Stomach (tissue), 9 donors: ENCODE measurements around the gene BRWD1. TPM values are rescaled to one million over a fixed set of nuclear protein-coding genes. Genes with fewer than 3 reads are reported as not detected.
"Not testable (repeated sequence)": the region's sequence is repeated elsewhere in the genome, so short reads cannot be mapped to it uniquely, and the experiment has no call there.

Source experiments
- DNase-seq, 2 donors: peaks; one replicate each; pipeline versions ENCODE4 v3.0.0 to v3.0.0-alpha.2; 2013 to 2019
- H3K27ac ChIP-seq, 5 donors: fragments of 200-600 bp in 4 of 5; sonication (generic) in 4 of 5; one replicate each; pipeline ENCODE4 v1.5.1; 2013 to 2019; ENCODE audit warnings: mild to moderate bottlenecking in 1 of 5, moderate library complexity in 1 of 5
- H3K27me3 ChIP-seq, 3 donors: fragments of 200-600 bp; sonication (generic); one replicate each; pipeline ENCODE4 v1.5.1; 2017 to 2019; ENCODE audit warnings: mixed run types in 1 of 3
- H3K36me3 ChIP-seq, 4 donors: fragments of 200-600 bp; sonication (generic); 1 replicate in 3 of 4; 2 replicates in 1 of 4; pipeline ENCODE4 v1.5.1; 2016 to 2019
- H3K4me1 ChIP-seq, 4 donors: fragments of 200-600 bp; sonication (generic); one replicate each; pipeline ENCODE4 v1.5.1; 2016 to 2019
- H3K4me3 ChIP-seq, 4 donors: fragments of 200-600 bp; sonication (generic) in 3 of 4; one replicate each; pipeline ENCODE4 v1.5.1; 2016 to 2019; ENCODE audit warnings: mild to moderate bottlenecking in 1 of 4
- H3K9me3 ChIP-seq, 4 donors: fragments of 200-600 bp; sonication (generic); one replicate each; pipeline ENCODE4 v1.5.1; 2016 to 2019
- EP300 ChIP-seq: sonication (generic); formaldehyde crosslinking; IDR thresholded peaks from one replicate; pipeline ENCODE4 v1.6.1; 2017; ENCODE audit warnings: antibody characterized with exemption
- POLR2A ChIP-seq, 4 donors: fragments of 450-650 bp; IDR thresholded peaks; one replicate each; pipeline ENCODE4 v1.6.1; 2016; ENCODE audit warnings: antibody characterized with exemption in 4 of 4, control low read depth in 2 of 4, mild to moderate bottlenecking in 1 of 4, moderate library complexity in 1 of 4
- POLR2AphosphoS5 ChIP-seq, 3 donors: sonication (generic); formaldehyde crosslinking; IDR thresholded peaks; one replicate each; pipeline ENCODE4 v1.6.1; 2016; ENCODE audit warnings: antibody characterized with exemption in 3 of 3
- WGBS, 5 donors: extraction: QIAGEN DNeasy Blood & Tissue Kit in 3 of 5; methylation state at CpG; one replicate each; pipeline versions ENCODE4 v1.1.5 to v1.1.7; 2013 to 2018; 5-methylcytosine and 5-hydroxymethylcytosine counted together
- intact Hi-C: fragments of 100-400 bp; cut with DNase I; formaldehyde crosslinking; loops from one replicate; pipeline ENCODE4 v1.15.1; 2023; ENCODE audit warnings: low total_unique reads
- polyA plus RNA-seq, 3 donors: library from polyadenylated mRNA; stranded (reverse); fragments of 200-250 nt; gene quantifications; one replicate each; pipeline ENCODE4 v1.2.3, GENCODE V29; 2013
- total RNA-seq, 5 donors: library from RNA; depleted of rRNA; stranded (reverse); fragments of >200 nt; gene quantifications; one replicate each; pipeline versions ENCODE4 v1.1.0 to v1.2.3, GENCODE V29; 2014 to 2016
- TF ChIP-seq, protein P1 (sequence below), 7 experiments: fragments of 450-650 bp in 4 of 7; fragments of 200-600 bp in 3 of 7; sonication (generic) in 3 of 7; IDR thresholded peaks; one replicate each; pipeline ENCODE4 v1.5.1; 2016 to 2019; ENCODE audit warnings: antibody characterized with exemption in 7 of 7, control low read depth in 2 of 7, mild to moderate bottlenecking in 1 of 7
- donor health status: healthy with polysubstance abuse.
- donor health status: Bipolar disorder and iron deficiency.
- donor health status: healthy.

BRWD1 gene
- total and polyA plus RNA-seq, 8 donors, result 5.9 to 216 (median 56.9) TPM

DNA sequence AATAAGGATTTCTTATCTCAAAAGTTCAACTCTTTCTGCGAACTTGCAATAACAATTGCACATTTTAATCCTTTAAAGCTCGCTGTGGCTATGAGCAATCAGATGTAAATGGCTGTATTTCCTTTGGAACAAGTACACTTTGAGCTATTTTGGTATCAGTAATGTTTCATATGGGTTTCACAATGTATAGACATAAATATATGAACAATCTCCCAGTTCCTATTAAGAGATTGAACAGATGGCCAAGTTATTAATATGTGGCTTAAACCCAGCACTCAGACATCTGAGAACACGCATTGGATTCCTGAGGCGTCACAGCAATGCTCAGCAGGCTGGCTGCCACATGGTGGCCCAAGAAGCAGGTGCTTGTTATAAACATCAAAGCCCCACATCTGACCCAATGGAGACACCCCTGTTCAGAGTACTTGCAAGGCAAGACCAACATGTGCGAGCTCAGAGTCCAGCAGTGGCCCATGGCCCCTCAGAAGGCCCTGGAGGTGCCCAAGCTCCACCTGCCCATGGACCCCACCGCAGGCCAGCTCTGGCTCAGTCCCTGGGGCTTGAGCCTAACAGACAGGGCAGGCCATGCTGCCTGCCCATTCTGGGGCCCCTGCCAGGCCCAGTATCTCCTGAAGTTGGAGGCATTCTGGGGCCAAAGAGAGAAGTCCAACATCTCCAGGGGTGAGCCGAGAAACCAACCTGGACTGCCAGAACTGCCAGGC lies 153.9 kb downstream of the BRWD1 start:
- no peak overlapping the region for H3K27ac ChIP-seq
- H3K4me3 ChIP-seq, result no peak overlapping the region
- TF ChIP-seq, protein P1, sequence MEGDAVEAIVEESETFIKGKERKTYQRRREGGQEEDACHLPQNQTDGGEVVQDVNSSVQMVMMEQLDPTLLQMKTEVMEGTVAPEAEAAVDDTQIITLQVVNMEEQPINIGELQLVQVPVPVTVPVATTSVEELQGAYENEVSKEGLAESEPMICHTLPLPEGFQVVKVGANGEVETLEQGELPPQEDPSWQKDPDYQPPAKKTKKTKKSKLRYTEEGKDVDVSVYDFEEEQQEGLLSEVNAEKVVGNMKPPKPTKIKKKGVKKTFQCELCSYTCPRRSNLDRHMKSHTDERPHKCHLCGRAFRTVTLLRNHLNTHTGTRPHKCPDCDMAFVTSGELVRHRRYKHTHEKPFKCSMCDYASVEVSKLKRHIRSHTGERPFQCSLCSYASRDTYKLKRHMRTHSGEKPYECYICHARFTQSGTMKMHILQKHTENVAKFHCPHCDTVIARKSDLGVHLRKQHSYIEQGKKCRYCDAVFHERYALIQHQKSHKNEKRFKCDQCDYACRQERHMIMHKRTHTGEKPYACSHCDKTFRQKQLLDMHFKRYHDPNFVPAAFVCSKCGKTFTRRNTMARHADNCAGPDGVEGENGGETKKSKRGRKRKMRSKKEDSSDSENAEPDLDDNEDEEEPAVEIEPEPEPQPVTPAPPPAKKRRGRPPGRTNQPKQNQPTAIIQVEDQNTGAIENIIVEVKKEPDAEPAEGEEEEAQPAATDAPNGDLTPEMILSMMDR (IDR thresholded peaks at IDR 0.05), result no peak
- TF ChIP-seq POLR2A (IDR thresholded peaks at IDR 0.05) (no peak), POLR2AphosphoS5 (IDR thresholded peaks at IDR 0.05) (no peak), EP300 (no peak)
- peaks cover 0 to 17% (median 10%) of the 10 kb centered on the region in 4 donors for H3K9me3 ChIP-seq
- H3K36me3 ChIP-seq, result no peaks in the 10 kb centered on the region
- intact Hi-C loops, result no loop called here
- peak in 1 of 2 donors; percentile 34 for DNase-seq
- no peaks in the 10 kb centered on the region for H3K27me3 ChIP-seq
- H3K4me1 ChIP-seq, result peaks cover 0 to 11% (median 3%) of the 10 kb centered on the region in 4 donors
- 68 to 87% (median 77%) methylated on average over 5 to 7 of the region's 7 CpGs for whole genome bisulfite sequencing, 5 donors

DNA sequence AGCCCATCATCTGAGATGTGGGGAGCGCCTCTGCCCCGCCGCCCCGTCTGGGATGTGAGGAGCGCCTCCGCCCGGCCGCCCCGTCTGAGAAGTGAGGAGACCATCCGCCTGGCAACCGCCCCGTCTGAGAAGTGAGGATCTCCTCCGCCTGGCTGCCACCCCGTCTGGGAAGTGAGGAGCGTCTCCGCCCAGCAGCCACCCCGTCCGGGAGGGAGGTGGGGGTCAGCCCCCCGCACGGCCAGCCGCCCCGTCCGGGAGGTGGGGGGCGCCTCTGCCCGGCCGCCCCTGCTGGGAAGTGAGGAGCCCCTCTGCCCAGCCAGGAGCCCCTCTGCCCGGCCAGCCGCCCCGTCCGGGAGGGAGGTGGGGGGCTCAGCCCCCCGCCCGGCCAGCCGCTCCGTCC lies 156.2 kb downstream of the BRWD1 start:
- DNase-seq, H3K27ac ChIP-seq, H3K27me3 ChIP-seq, intact Hi-C loops, H3K4me3 ChIP-seq, H3K9me3 ChIP-seq, H3K36me3 ChIP-seq: not testable (repeated sequence)
- H3K4me1 ChIP-seq, result peaks cover 0 to 11% (median 3%) of the 10 kb centered on the region in 4 donors
- WGBS, 5 donors, result 94 to 100% (median 96%) methylated on average over 5 to 34 of the region's 34 CpGs

DNA sequence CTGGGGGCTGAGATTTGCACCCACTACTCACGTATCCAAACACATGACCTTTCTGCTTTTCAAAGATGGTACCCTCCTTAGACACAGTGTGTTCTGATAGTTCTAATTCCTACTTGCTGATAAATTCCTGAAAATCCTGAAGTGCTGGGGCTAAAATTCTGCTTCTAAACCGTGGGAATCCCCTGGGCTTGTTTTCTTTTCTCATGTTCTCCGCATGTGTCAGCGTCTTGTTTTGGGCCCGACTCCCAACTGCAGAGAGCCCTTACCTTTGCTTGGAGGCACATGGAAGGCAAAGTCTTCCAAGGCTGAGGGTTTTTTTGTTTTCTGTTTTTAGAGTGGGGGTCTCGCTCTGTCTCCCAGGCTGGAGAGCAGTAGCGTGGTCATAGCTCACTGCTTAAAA lies 157.4 kb downstream of the BRWD1 start:
- DNase-seq, result no peak
- Histone ChIP-seq H3K36me3 (no peaks in the 10 kb centered on the region), H3K9me3 (no peaks in the 10 kb centered on the region), H3K4me1 (peaks cover 0 to 3% (median 1%) of the 10 kb centered on the region in 4 donors), H3K27ac (no peak overlapping the region), H3K27me3 (no peaks in the 10 kb centered on the region), H3K4me3 (no peak overlapping the region)
- TF ChIP-seq POLR2AphosphoS5 (IDR thresholded peaks at IDR 0.05) (no peak), EP300 (no peak), POLR2A (IDR thresholded peaks at IDR 0.05) (no peak)
- TF ChIP-seq, protein P1 (IDR thresholded peaks at IDR 0.05), result no peak
- 76 to 90% (median 88%) methylated on average over 7 of the region's 7 CpGs for WGBS, 5 donors
- intact Hi-C loops, result no loop called here

DNA sequence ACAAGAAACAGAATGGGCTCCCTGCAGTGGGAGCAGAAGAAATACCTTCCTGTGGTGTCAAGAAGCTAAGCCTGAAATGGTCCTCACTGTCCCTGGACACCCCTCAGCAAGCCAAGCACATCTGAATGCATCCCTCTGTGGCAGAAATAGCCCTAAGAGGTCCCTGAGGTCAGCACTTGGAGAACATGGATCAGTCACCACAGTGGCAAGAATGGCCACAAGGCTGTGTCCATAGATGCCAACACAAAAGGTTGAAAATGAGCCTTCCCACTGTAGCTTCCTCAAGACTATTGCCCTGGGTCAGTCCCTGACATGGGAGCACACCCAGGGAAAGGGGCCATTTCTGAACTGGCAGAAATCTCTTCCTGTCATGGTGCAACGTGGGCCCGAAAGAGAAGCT lies 157.9 kb downstream of the BRWD1 start:
- Histone ChIP-seq H3K27ac (no peak overlapping the region), H3K9me3 (no peaks in the 10 kb centered on the region), H3K4me1 (no peaks in the 10 kb centered on the region), H3K36me3 (no peaks in the 10 kb centered on the region), H3K27me3 (no peaks in the 10 kb centered on the region), H3K4me3 (no peak overlapping the region)
- DNase-seq, result no peak
- intact Hi-C loops, result no loop called here
- TF ChIP-seq, protein P1 (IDR thresholded peaks at IDR 0.05), result no peak
- TF ChIP-seq POLR2AphosphoS5 (IDR thresholded peaks at IDR 0.05) (no peak), POLR2A (IDR thresholded peaks at IDR 0.05) (no peak), EP300 (no peak)
- WGBS, 5 donors, result 90 to 97% (median 95%) methylated on average over 2 of the region's 2 CpGs

DNA sequence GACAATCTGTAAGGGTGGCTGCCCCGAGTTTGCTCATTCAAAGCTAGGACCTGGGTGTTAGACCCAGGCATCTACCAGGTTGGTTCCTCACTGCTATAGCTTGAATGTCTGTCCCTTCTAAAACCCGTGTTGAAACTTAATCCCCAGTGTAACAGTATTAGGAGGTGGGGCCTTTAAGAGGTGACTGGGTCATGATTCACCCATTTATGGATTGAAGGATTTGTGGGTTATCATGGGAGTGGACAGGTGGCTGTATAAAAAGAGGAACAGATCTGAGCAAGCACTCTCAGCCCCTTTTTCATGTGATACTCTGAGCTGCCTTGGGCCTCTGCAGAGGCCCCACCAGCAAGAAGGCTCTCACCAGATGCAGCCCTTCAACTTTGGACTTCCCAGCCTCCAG lies 159.6 kb downstream of the BRWD1 start:
- Histone ChIP-seq H3K27ac (no peak overlapping the region), H3K4me3 (no peak overlapping the region), H3K27me3 (no peaks in the 10 kb centered on the region), H3K4me1 (no peaks in the 10 kb centered on the region), H3K36me3 (no peaks in the 10 kb centered on the region), H3K9me3 (no peaks in the 10 kb centered on the region)
- intact Hi-C loops, result no loop called here
- TF ChIP-seq EP300, result no peak
- TF ChIP-seq, protein P1 (IDR thresholded peaks at IDR 0.05), result no peak
- no peak for TF ChIP-seq POLR2A (IDR thresholded peaks at IDR 0.05)
- no peak for TF ChIP-seq POLR2AphosphoS5 (IDR thresholded peaks at IDR 0.05)
- DNase-seq, result no peak
- WGBS, 5 donors, result 87 to 95% (median 91%) methylated on average over 2 of the region's 2 CpGs
